ENCODE data around the gene PTPRZ1. TPM values are rescaled to one million over a fixed set of nuclear protein-coding genes. Genes with fewer than 3 reads are reported as not detected.

Gene PTPRZ1
- total RNA-seq, 2 donors from 2014 or later: 18.0 to 57.4 TPM

GRCh38 chr7:122082160-122082559 lies 209.2 kb downstream of the PTPRZ1 start:
- Histone ChIP-seq H3K27ac (ENCODE audit: low read depth, low read length) (no peak overlapping the region), H3K4me3 (ENCODE audit: low read length) (no peak overlapping the region), H3K4me1 (ENCODE audit: control insufficient read depth, insufficient read depth, low read length) (peaks cover 6% of the 10 kb centered on the region), H3K9me3 (ENCODE audit: control insufficient read depth, low read length) (no peaks in the 10 kb centered on the region), H3K27me3 (ENCODE audit: control insufficient read depth, insufficient read depth, low read length, poor library complexity, severe bottlenecking) (no peaks in the 10 kb centered on the region), H3K9ac (ENCODE audit: extremely low read depth, low read length, poor library complexity, severe bottlenecking) (no peak overlapping the region), H3K36me3 (ENCODE audit: control insufficient read depth, insufficient read depth, low read length) (peaks cover 48% of the 10 kb centered on the region)
- TF ChIP-seq, protein P1, sequence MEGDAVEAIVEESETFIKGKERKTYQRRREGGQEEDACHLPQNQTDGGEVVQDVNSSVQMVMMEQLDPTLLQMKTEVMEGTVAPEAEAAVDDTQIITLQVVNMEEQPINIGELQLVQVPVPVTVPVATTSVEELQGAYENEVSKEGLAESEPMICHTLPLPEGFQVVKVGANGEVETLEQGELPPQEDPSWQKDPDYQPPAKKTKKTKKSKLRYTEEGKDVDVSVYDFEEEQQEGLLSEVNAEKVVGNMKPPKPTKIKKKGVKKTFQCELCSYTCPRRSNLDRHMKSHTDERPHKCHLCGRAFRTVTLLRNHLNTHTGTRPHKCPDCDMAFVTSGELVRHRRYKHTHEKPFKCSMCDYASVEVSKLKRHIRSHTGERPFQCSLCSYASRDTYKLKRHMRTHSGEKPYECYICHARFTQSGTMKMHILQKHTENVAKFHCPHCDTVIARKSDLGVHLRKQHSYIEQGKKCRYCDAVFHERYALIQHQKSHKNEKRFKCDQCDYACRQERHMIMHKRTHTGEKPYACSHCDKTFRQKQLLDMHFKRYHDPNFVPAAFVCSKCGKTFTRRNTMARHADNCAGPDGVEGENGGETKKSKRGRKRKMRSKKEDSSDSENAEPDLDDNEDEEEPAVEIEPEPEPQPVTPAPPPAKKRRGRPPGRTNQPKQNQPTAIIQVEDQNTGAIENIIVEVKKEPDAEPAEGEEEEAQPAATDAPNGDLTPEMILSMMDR (conservative IDR thresholded peaks at IDR 0.05): no peak
- H3K9me3 Mint-ChIP-seq: no peaks in the 10 kb centered on the region
- no peak for DNase-seq
- peak overlapping the region; percentile 60 for H3K27ac Mint-ChIP-seq
- peaks cover 65% of the 10 kb centered on the region for H3K36me3 Mint-ChIP-seq (ENCODE audit: low read depth)
- no peak overlapping the region for H3K4me3 Mint-ChIP-seq
- peaks cover 18% of the 10 kb centered on the region for H3K4me1 Mint-ChIP-seq
- no peaks in the 10 kb centered on the region for H3K27me3 Mint-ChIP-seq (ENCODE audit: insufficient read depth)

DNA sequence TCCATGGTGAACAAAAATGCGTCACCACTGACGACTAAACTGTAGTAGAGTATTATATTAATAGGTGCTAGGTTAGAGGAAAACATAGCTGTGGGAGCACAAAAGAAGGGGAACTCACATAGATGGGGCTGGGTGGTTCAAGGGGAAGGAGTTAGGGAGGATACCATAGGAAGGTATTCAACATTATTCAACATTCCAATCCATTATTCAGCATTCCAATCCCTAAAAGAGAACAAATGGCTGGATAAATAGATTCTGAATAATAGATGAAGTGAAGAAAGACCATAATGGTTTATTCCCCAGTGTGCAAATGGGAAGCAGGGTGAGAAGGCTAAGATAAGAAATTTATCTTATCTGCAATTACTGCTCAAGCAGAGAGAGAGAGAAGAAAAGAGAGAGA lies 209.7 kb downstream of the PTPRZ1 start:
- peaks cover 6% of the 10 kb centered on the region for H3K4me1 ChIP-seq (ENCODE audit: control insufficient read depth, insufficient read depth, low read length)
- H3K27ac ChIP-seq (ENCODE audit: low read depth, low read length): no peak overlapping the region
- no peak for DNase-seq
- Mint-ChIP-seq H3K27ac (peak overlapping the region; percentile 8), H3K9me3 (no peaks in the 10 kb centered on the region), H3K4me1 (peaks cover 18% of the 10 kb centered on the region), H3K27me3 (ENCODE audit: insufficient read depth) (no peaks in the 10 kb centered on the region), H3K4me3 (no peak overlapping the region), H3K36me3 (ENCODE audit: low read depth) (peaks cover 64% of the 10 kb centered on the region)
- TF ChIP-seq, protein P1 (conservative IDR thresholded peaks at IDR 0.05): no peak
- peaks cover 46% of the 10 kb centered on the region for H3K36me3 ChIP-seq (ENCODE audit: control insufficient read depth, insufficient read depth, low read length)
- H3K9ac ChIP-seq (ENCODE audit: extremely low read depth, low read length, poor library complexity, severe bottlenecking): no peak overlapping the region
- no peaks in the 10 kb centered on the region for H3K9me3 ChIP-seq (ENCODE audit: control insufficient read depth, low read length)
- 97% methylated on average over 2 of the region's 2 CpGs; no CpG with 5 or more reads in 1 of the 2 experiments for WGBS, 2 experiments (ENCODE audit: insufficient coverage in 1 of 2, insufficient read length in 1 of 2)
- H3K27me3 ChIP-seq (ENCODE audit: control insufficient read depth, insufficient read depth, low read length, poor library complexity, severe bottlenecking): no peaks in the 10 kb centered on the region
- no peak overlapping the region for H3K4me3 ChIP-seq (ENCODE audit: low read length)

- no peak overlapping the region for H3K27ac ChIP-seq (ENCODE audit: low read depth, low read length)
- 88 to 96% methylated on average over 3 to 6 of the region's 6 CpGs for WGBS, 2 experiments (ENCODE audit: insufficient coverage in 1 of 2, insufficient read length in 1 of 2)
- no peaks in the 10 kb centered on the region for H3K27me3 Mint-ChIP-seq (ENCODE audit: insufficient read depth)
- DNase-seq: peak; percentile 91
- H3K9me3 Mint-ChIP-seq: no peaks in the 10 kb centered on the region
- no peak overlapping the region for H3K9ac ChIP-seq (ENCODE audit: extremely low read depth, low read length, poor library complexity, severe bottlenecking)
- peaks cover 2% of the 10 kb centered on the region for H3K4me1 Mint-ChIP-seq
- H3K9me3 ChIP-seq (ENCODE audit: control insufficient read depth, low read length): no peaks in the 10 kb centered on the region
- H3K4me3 Mint-ChIP-seq: no peak overlapping the region
- peaks cover 43% of the 10 kb centered on the region for H3K36me3 Mint-ChIP-seq (ENCODE audit: low read depth)
- H3K4me3 ChIP-seq (ENCODE audit: low read length): no peak overlapping the region
- peak overlapping the region; percentile 48 for H3K27ac Mint-ChIP-seq
- H3K27me3 ChIP-seq (ENCODE audit: control insufficient read depth, insufficient read depth, low read length, poor library complexity, severe bottlenecking): no peaks in the 10 kb centered on the region
- peaks cover 34% of the 10 kb centered on the region for H3K36me3 ChIP-seq (ENCODE audit: control insufficient read depth, insufficient read depth, low read length)
- TF ChIP-seq, protein P1 (conservative IDR thresholded peaks at IDR 0.05): peak; percentile 92
- no peaks in the 10 kb centered on the region for H3K4me1 ChIP-seq (ENCODE audit: control insufficient read depth, insufficient read depth, low read length)
These were observed 220.2 kb downstream of the PTPRZ1 start for GRCh38 chr7:122092964-122093797.
